Neural cell (in vitro differentiated cells): ENCODE results near the gene RASGEF1C. TPM values are rescaled to one million over a fixed set of nuclear protein-coding genes. Genes with fewer than 3 reads are reported as not detected.

Experiments
- H2AFZ ChIP-seq: fragments of 200-600, 300-800 bp; sonication (generic), shearing (Covaris generic); 2 replicates; pipeline ENCODE4 v1.6.0; 2014; ENCODE audit warnings: low read depth, mild to moderate bottlenecking, antibody characterized with exemption, low read length, moderate library complexity
- H3F3A ChIP-seq: fragments of 200-600 bp; shearing (Covaris generic); 2 replicates; pipeline ENCODE4 v1.6.1; 2016; ENCODE audit warnings: mild to moderate bottlenecking, moderate library complexity, mixed read lengths, antibody characterized with exemption, low read length; ENCODE audit not compliant: insufficient read depth, poor library complexity, severe bottlenecking
- H3K27ac ChIP-seq: fragments of 200-600, 300-800 bp; sonication (generic), shearing (Covaris generic); 2 replicates; pipeline ENCODE4 v1.5.1; 2014; ENCODE audit warnings: mild to moderate bottlenecking, low read length, moderate library complexity
- H3K27me3 ChIP-seq: fragments of 300-800, 200-600 bp; sonication (generic), shearing (Covaris generic); 2 replicates; pipeline ENCODE4 v1.6.0; 2014; ENCODE audit warnings: mild to moderate bottlenecking, low read depth, low read length, moderate library complexity; ENCODE audit not compliant: insufficient read depth
- H3K36me3 ChIP-seq: fragments of 300-800, 200-600 bp; sonication (generic), shearing (Covaris generic); 2 replicates; pipeline ENCODE4 v1.5.1; 2014; ENCODE audit warnings: mild to moderate bottlenecking, antibody characterized with exemption, low read length, moderate library complexity; ENCODE audit not compliant: insufficient read depth
- H3K4me2 ChIP-seq: fragments of 300-800, 200-600 bp; sonication (generic), shearing (Covaris generic); 2 replicates; pipeline ENCODE4 v1.6.0; 2014; ENCODE audit warnings: mild to moderate bottlenecking, low read length
- H3K4me3 ChIP-seq: fragments of 300-800, 200-600 bp; sonication (generic), shearing (Covaris generic); 2 replicates; pipeline ENCODE4 v1.5.1; 2014; ENCODE audit warnings: mild to moderate bottlenecking, low read length, moderate library complexity
- H3K79me2 ChIP-seq: fragments of 200-600 bp; shearing (Covaris generic); replicated peaks from 2 replicates; pipeline ENCODE4 v1.6.0; 2014; ENCODE audit warnings: mild to moderate bottlenecking, low read length, moderate library complexity; ENCODE audit not compliant: insufficient read depth
- H3K9ac ChIP-seq: fragments of 300-800, 200-600 bp; sonication (generic), shearing (Covaris generic); 2 replicates; pipeline ENCODE4 v1.6.1; 2016; ENCODE audit warnings: mild to moderate bottlenecking, low read length, mixed read lengths
- H3K9me2 ChIP-seq: fragments of 200-600 bp; shearing (Covaris generic); 2 replicates; pipeline ENCODE4 v1.6.1; 2016; ENCODE audit warnings: mild to moderate bottlenecking, low read length, mixed read lengths; ENCODE audit not compliant: insufficient read depth
- H3K9me3 ChIP-seq: fragments of 200-600, 300-800 bp; sonication (generic), shearing (Covaris generic); 2 replicates; pipeline ENCODE4 v1.6.1; 2016; ENCODE audit warnings: mild to moderate bottlenecking, mixed run types, low read length, moderate library complexity, mixed read lengths
- H4K20me1 ChIP-seq: fragments of 200-600 bp; shearing (Covaris generic); 2 replicates; pipeline ENCODE4 v1.6.1; 2016; ENCODE audit warnings: mild to moderate bottlenecking, mixed run types; ENCODE audit not compliant: insufficient read depth
- EP300 ChIP-seq: fragments of 450-650 bp; conservative IDR thresholded peaks from 2 replicates; pipeline ENCODE4 v1.6.1; 2014; ENCODE audit warnings: antibody characterized with exemption, mild to moderate bottlenecking, moderate library complexity; ENCODE audit not compliant: poor library complexity, severe bottlenecking
- EZH2 ChIP-seq: fragments of 200-600, 300-800 bp; shearing (Covaris generic), sonication (generic); IDR thresholded peaks from 2 replicates; pipeline ENCODE4 v1.6.1; 2014; ENCODE audit warnings: antibody characterized with exemption, low read length, borderline replicate concordance, mild to moderate bottlenecking; ENCODE audit not compliant: insufficient read depth, poor library complexity, severe bottlenecking
- MXI1 ChIP-seq: fragments of 450-650 bp; conservative IDR thresholded peaks from 2 replicates; pipeline ENCODE4 v1.6.1; 2014; ENCODE audit warnings: antibody characterized with exemption, mild to moderate bottlenecking; ENCODE audit not compliant: poor library complexity, severe bottlenecking
- POLR2AphosphoS5 ChIP-seq: IDR thresholded peaks from 2 replicates; pipeline ENCODE4 v1.6.1; 2012
- RAD21 ChIP-seq: fragments of 450-650 bp; conservative IDR thresholded peaks from 2 replicates; pipeline ENCODE4 v1.6.1; 2014; ENCODE audit warnings: antibody characterized with exemption, mild to moderate bottlenecking, moderate library complexity
- SMC3 ChIP-seq: fragments of 450-650 bp; conservative IDR thresholded peaks from 2 replicates; pipeline ENCODE4 v1.6.1; 2014; ENCODE audit warnings: antibody characterized with exemption, mild to moderate bottlenecking, moderate library complexity; ENCODE audit not compliant: poor library complexity
- TAF1 ChIP-seq: IDR thresholded peaks from 2 replicates; pipeline ENCODE4 v1.6.1; 2012; ENCODE audit warnings: low read depth
- polyA plus RNA-seq: library from polyadenylated mRNA; depleted of rRNA; stranded (reverse); fragments of >200 nt; gene quantifications from 2 replicates; pipeline ENCODE4 v1.2.3, GENCODE V29; 2014
- TF ChIP-seq, protein P1 (sequence below): fragments of 450-650 bp; IDR thresholded peaks from 2 replicates; pipeline ENCODE4 v1.5.1; 2014; ENCODE audit warnings: antibody characterized with exemption, mild to moderate bottlenecking, moderate library complexity; ENCODE audit not compliant: poor library complexity, severe bottlenecking
- TF ChIP-seq, protein P2 (sequence below): IDR thresholded peaks from 2 replicates; pipeline ENCODE4 v1.6.1; 2012; ENCODE audit warnings: borderline replicate concordance

The RASGEF1C gene
- polyA plus RNA-seq, 1 donor from 2014 or later: 5.3 TPM

DNA sequence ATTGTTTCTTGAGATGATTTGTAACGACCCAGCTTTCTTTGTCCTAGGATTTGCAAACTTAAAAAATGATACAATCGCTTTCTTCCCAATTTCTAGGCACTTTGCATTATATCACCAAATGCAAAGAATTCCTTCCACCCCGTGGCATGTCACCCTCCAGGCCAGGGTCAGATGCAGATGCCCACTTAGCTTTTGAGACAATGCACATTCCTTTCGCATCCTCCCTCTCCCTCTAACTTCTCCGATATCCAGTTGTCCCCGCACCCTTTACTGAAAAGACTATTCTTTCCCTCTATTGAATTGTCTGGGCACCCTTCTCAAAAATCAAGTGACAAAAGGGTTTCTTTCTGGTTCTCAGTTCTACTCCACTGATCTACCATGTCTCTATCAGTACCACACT lies 154.8 kb downstream of the RASGEF1C start:
- no peaks in the 10 kb centered on the region for H3K9me2 ChIP-seq
- H3K36me3 ChIP-seq: no peaks in the 10 kb centered on the region
- no peak overlapping the region for H3K4me2 ChIP-seq
- no peak for TF ChIP-seq EZH2
- TF ChIP-seq, protein P1, sequence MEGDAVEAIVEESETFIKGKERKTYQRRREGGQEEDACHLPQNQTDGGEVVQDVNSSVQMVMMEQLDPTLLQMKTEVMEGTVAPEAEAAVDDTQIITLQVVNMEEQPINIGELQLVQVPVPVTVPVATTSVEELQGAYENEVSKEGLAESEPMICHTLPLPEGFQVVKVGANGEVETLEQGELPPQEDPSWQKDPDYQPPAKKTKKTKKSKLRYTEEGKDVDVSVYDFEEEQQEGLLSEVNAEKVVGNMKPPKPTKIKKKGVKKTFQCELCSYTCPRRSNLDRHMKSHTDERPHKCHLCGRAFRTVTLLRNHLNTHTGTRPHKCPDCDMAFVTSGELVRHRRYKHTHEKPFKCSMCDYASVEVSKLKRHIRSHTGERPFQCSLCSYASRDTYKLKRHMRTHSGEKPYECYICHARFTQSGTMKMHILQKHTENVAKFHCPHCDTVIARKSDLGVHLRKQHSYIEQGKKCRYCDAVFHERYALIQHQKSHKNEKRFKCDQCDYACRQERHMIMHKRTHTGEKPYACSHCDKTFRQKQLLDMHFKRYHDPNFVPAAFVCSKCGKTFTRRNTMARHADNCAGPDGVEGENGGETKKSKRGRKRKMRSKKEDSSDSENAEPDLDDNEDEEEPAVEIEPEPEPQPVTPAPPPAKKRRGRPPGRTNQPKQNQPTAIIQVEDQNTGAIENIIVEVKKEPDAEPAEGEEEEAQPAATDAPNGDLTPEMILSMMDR: no peak
- TF ChIP-seq EP300: no peak
- no peak for TF ChIP-seq RAD21
- no peak for TF ChIP-seq TAF1
- no peak overlapping the region for H3K4me3 ChIP-seq
- no peaks in the 10 kb centered on the region for H3F3A ChIP-seq
- peaks cover 95% of the 10 kb centered on the region for H3K79me2 ChIP-seq
- peaks cover 14% of the 10 kb centered on the region for H4K20me1 ChIP-seq
- no peak overlapping the region for H3K9ac ChIP-seq
- H3K27me3 ChIP-seq: no peaks in the 10 kb centered on the region
- H3K27ac ChIP-seq: no peak overlapping the region
- H3K9me3 ChIP-seq: no peaks in the 10 kb centered on the region
- H2AFZ ChIP-seq: no peak overlapping the region

DNA sequence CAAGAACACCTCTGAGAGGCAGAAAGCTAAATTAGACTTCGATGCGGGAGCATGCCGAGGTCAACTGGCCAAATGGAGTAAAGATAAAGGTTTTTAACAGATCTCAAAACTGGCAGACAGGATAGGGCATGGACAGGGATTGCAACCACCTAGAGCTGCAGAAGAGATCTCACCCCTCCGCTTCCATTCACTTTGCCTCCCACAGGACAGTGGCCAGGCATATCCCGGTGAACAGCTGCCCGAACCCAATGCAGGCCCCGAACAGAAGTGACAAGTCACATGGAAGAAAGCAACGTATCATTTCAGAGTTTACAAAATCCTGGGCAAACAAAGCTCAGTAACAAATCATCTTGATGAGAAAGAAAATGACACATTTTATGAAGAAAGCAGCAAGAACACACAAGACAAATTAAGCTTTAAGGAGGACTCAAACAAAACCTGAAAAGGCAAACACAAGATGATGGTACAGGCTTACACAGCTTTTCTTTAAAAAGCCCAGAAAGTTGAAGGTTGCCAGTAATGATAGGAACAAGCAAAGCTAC lies 155.9 kb downstream of the RASGEF1C start:
- no peak overlapping the region for H3K27ac ChIP-seq
- H3K9ac ChIP-seq: no peak overlapping the region
- no peak overlapping the region for H3K4me3 ChIP-seq
- H3K27me3 ChIP-seq: no peaks in the 10 kb centered on the region
- peaks cover 16% of the 10 kb centered on the region for H4K20me1 ChIP-seq
- no peaks in the 10 kb centered on the region for H3K9me3 ChIP-seq
- TF ChIP-seq RAD21: no peak
- no peak for TF ChIP-seq MXI1
- TF ChIP-seq TAF1: no peak
- no peak for TF ChIP-seq EP300
- no peak for TF ChIP-seq SMC3
- TF ChIP-seq, protein P1: no peak
- TF ChIP-seq, protein P2, sequence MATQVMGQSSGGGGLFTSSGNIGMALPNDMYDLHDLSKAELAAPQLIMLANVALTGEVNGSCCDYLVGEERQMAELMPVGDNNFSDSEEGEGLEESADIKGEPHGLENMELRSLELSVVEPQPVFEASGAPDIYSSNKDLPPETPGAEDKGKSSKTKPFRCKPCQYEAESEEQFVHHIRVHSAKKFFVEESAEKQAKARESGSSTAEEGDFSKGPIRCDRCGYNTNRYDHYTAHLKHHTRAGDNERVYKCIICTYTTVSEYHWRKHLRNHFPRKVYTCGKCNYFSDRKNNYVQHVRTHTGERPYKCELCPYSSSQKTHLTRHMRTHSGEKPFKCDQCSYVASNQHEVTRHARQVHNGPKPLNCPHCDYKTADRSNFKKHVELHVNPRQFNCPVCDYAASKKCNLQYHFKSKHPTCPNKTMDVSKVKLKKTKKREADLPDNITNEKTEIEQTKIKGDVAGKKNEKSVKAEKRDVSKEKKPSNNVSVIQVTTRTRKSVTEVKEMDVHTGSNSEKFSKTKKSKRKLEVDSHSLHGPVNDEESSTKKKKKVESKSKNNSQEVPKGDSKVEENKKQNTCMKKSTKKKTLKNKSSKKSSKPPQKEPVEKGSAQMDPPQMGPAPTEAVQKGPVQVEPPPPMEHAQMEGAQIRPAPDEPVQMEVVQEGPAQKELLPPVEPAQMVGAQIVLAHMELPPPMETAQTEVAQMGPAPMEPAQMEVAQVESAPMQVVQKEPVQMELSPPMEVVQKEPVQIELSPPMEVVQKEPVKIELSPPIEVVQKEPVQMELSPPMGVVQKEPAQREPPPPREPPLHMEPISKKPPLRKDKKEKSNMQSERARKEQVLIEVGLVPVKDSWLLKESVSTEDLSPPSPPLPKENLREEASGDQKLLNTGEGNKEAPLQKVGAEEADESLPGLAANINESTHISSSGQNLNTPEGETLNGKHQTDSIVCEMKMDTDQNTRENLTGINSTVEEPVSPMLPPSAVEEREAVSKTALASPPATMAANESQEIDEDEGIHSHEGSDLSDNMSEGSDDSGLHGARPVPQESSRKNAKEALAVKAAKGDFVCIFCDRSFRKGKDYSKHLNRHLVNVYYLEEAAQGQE: no peak
- TF ChIP-seq POLR2AphosphoS5: no peak
- no peak for TF ChIP-seq EZH2
- no peaks in the 10 kb centered on the region for H3K9me2 ChIP-seq
- no peak overlapping the region for H3K4me2 ChIP-seq
- H2AFZ ChIP-seq: no peak overlapping the region
- peaks cover 96% of the 10 kb centered on the region for H3K79me2 ChIP-seq
- no peaks in the 10 kb centered on the region for H3K36me3 ChIP-seq
- no peaks in the 10 kb centered on the region for H3F3A ChIP-seq
